ENCODE results near the gene CC2D2A. TPM values are rescaled to one million over a fixed set of nuclear protein-coding genes. Genes with fewer than 3 reads are reported as not detected.

CC2D2A gene
- total and polyA plus RNA-seq, 2 experiments from 2014 or later: 13.9 to 15.8 TPM

GRCh38 chr4:15525080-15525479, 55.4 kb downstream of the CC2D2A start:
- Histone ChIP-seq H3K79me2 (replicated peaks; ENCODE audit: insufficient read depth) (no peaks in the 10 kb centered on the region), H3K4me3 (no peak overlapping the region), H4K20me1 (replicated peaks; ENCODE audit: insufficient read depth) (no peaks in the 10 kb centered on the region), H3K9me2 (ENCODE audit: insufficient read depth) (no peaks in the 10 kb centered on the region), H3F3A (replicated peaks; ENCODE audit: low read depth) (no peaks in the 10 kb centered on the region), H3K4me2 (no peak overlapping the region), H3K36me3 (ENCODE audit: insufficient read depth) (no peaks in the 10 kb centered on the region), H2AFZ (no peak overlapping the region), H3K27ac (ENCODE audit: low read depth) (no peak overlapping the region), H3K4me1 (ENCODE audit: insufficient read depth) (no peaks in the 10 kb centered on the region), H3K27me3 (ENCODE audit: insufficient read depth) (no peaks in the 10 kb centered on the region)
- Mint-ChIP-seq H3K27ac (no peak overlapping the region), H3K4me1 (peaks cover 2% of the 10 kb centered on the region; the same call in 1 of the 3 replicates), H3K4me3 (no peak overlapping the region), H3K9me3 (no peaks in the 10 kb centered on the region; the same call in 2 of the 3 replicates), H3K36me3 (ENCODE audit: low read depth) (peaks cover 6% of the 10 kb centered on the region; the same call in 2 of the 3 replicates), H3K27me3 (ENCODE audit: insufficient read depth, low read depth, poor library complexity) (no peaks in the 10 kb centered on the region)
- no peak for ATAC-seq
- no peak for DNase-seq (ENCODE audit: low spot score)
- no peak for TF ChIP-seq POLR2AphosphoS5 (IDR thresholded peaks at IDR 0.05; ENCODE audit: low read depth)
- no peak for TF ChIP-seq STAT1 (IDR thresholded peaks at IDR 0.05; ENCODE audit: unreplicated experiment)
- no peak for TF ChIP-seq CREB1 (CRISPR knock-in tag; IDR thresholded peaks at IDR 0.05; ENCODE audit: low read depth)
- no peak for TF ChIP-seq JUNB (IDR thresholded peaks at IDR 0.05; ENCODE audit: unreplicated experiment)
- TF ChIP-seq CTCF (conservative IDR thresholded peaks at IDR 0.05; ENCODE audit: low read depth in 2 of 2): no peak
- no peak for TF ChIP-seq REST (IDR thresholded peaks at IDR 0.05; ENCODE audit: unreplicated experiment)
- no peak for TF ChIP-seq ZNF114 (CRISPR knock-in tag; IDR thresholded peaks at IDR 0.05)
- no peak for TF ChIP-seq ZNF331 (CRISPR knock-in tag; IDR thresholded peaks at IDR 0.05; ENCODE audit: low read depth)
- TF ChIP-seq ETS1 (IDR thresholded peaks at IDR 0.05): no peak
